IMR-90 (cell line): Measurements from ENCODE around the gene SLC4A1.

Source experiments
- CEBPB ChIP-seq: IDR thresholded peaks from 2 replicates; pipeline ENCODE4 v1.6.1; 2012; ENCODE audit warnings: low read depth, low read length, improper control_type of control experiment
- CHD1 ChIP-seq: IDR thresholded peaks from 2 replicates; pipeline ENCODE4 v1.6.1; 2012; ENCODE audit warnings: low read depth, low read length, improper control_type of control experiment
- MAFK ChIP-seq: IDR thresholded peaks from 2 replicates; pipeline ENCODE4 v1.6.1; 2012; ENCODE audit warnings: low read depth, low read length, improper control_type of control experiment
- MAZ ChIP-seq: IDR thresholded peaks from 2 replicates; pipeline ENCODE4 v1.6.1; 2012; ENCODE audit warnings: low read depth, mild to moderate bottlenecking, low read length, improper control_type of control experiment, moderate library complexity, borderline replicate concordance
- MXI1 ChIP-seq: IDR thresholded peaks from 2 replicates; pipeline ENCODE4 v1.6.1; 2012; ENCODE audit warnings: low read depth, mild to moderate bottlenecking, low read length, moderate library complexity, borderline replicate concordance
- NFE2L2 ChIP-seq: fragments of 150-350 bp; IDR thresholded peaks from 2 replicates; pipeline ENCODE4 v1.6.1; 2016; ENCODE audit warnings: low read depth, mild to moderate bottlenecking, low read length
- POLR2A ChIP-seq: IDR thresholded peaks from 2 replicates; pipeline ENCODE4 v1.6.1; 2012; ENCODE audit warnings: mild to moderate bottlenecking, low read depth, low read length
- RAD21 ChIP-seq: IDR thresholded peaks from 2 replicates; pipeline ENCODE4 v1.6.1; 2012; ENCODE audit warnings: low read length, improper control_type of control experiment
- RCOR1 ChIP-seq: IDR thresholded peaks from 2 replicates; pipeline ENCODE4 v1.6.1; 2012; ENCODE audit warnings: mild to moderate bottlenecking, low read length, improper control_type of control experiment; ENCODE audit not compliant: insufficient replicate concordance
- RFX5 ChIP-seq: IDR thresholded peaks from 2 replicates; pipeline ENCODE4 v1.8.0; 2012; ENCODE audit warnings: low read depth, mild to moderate bottlenecking, low read length, moderate library complexity
- SMC3 ChIP-seq: fragments of 150-350 bp; IDR thresholded peaks from 2 replicates; pipeline ENCODE4 v1.6.1; 2016; ENCODE audit warnings: low read depth, mild to moderate bottlenecking, antibody characterized with exemption, low read length, moderate library complexity
- TF ChIP-seq, protein P1 (sequence below): conservative IDR thresholded peaks from 2 replicates; pipeline ENCODE4 v1.5.1; 2012; ENCODE audit warnings: mild to moderate bottlenecking, low read depth, low read length, improper control_type of control experiment
- TF ChIP-seq, protein P2 (sequence below): fragments of 150-350 bp; IDR thresholded peaks from 2 replicates; pipeline ENCODE4 v1.6.1; 2016; ENCODE audit warnings: low read depth, mild to moderate bottlenecking, low read length, moderate library complexity, borderline replicate concordance
- TF ChIP-seq, protein P3 (sequence below): fragments of 150-350 bp; IDR thresholded peaks from 2 replicates; pipeline ENCODE4 v1.6.1; 2017; ENCODE audit warnings: mild to moderate bottlenecking, antibody characterized with exemption, low read length, low read depth

DNA sequence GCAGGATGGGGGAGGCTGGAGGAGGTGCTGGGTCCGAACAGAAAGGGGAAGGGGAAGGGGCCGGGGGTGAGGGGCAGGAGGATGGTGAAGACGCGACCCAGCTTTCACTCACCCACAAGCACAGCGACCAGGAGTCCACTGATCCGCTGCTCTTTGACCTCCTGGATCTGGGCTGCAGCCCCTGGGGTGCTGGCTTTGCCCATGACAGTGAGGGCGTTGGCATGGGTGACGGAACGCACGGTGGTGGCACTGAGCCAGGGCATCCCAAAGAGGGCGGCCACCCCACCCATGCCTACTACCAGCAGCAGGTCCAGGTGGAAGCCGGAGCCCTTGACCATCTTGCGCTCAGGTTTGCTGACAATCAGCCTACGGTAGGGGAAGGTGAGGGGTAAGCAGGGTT is 14.9 kb downstream of the SLC4A1 start:
- TF ChIP-seq RFX5 (no peak), CHD1 (no peak), RAD21 (no peak), POLR2A (no peak), CEBPB (no peak), MAZ (no peak), MAFK (no peak), MXI1 (no peak), RCOR1 (no peak), SMC3 (no peak), NFE2L2 (no peak)
- TF ChIP-seq, protein P1, sequence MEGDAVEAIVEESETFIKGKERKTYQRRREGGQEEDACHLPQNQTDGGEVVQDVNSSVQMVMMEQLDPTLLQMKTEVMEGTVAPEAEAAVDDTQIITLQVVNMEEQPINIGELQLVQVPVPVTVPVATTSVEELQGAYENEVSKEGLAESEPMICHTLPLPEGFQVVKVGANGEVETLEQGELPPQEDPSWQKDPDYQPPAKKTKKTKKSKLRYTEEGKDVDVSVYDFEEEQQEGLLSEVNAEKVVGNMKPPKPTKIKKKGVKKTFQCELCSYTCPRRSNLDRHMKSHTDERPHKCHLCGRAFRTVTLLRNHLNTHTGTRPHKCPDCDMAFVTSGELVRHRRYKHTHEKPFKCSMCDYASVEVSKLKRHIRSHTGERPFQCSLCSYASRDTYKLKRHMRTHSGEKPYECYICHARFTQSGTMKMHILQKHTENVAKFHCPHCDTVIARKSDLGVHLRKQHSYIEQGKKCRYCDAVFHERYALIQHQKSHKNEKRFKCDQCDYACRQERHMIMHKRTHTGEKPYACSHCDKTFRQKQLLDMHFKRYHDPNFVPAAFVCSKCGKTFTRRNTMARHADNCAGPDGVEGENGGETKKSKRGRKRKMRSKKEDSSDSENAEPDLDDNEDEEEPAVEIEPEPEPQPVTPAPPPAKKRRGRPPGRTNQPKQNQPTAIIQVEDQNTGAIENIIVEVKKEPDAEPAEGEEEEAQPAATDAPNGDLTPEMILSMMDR = no peak
- TF ChIP-seq, protein P2, sequence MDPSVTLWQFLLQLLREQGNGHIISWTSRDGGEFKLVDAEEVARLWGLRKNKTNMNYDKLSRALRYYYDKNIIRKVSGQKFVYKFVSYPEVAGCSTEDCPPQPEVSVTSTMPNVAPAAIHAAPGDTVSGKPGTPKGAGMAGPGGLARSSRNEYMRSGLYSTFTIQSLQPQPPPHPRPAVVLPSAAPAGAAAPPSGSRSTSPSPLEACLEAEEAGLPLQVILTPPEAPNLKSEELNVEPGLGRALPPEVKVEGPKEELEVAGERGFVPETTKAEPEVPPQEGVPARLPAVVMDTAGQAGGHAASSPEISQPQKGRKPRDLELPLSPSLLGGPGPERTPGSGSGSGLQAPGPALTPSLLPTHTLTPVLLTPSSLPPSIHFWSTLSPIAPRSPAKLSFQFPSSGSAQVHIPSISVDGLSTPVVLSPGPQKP = no peak
- TF ChIP-seq, protein P3, sequence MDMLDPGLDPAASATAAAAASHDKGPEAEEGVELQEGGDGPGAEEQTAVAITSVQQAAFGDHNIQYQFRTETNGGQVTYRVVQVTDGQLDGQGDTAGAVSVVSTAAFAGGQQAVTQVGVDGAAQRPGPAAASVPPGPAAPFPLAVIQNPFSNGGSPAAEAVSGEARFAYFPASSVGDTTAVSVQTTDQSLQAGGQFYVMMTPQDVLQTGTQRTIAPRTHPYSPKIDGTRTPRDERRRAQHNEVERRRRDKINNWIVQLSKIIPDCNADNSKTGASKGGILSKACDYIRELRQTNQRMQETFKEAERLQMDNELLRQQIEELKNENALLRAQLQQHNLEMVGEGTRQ = no peak
